CD14-positive monocyte (primary cell): Measurements from ENCODE around the gene FYB2. TPM values are rescaled to one million over a fixed set of nuclear protein-coding genes. Genes with fewer than 3 reads are reported as not detected.

Source experiments
- DNase-seq, 3 donors: peaks; one replicate each; pipeline ENCODE4 v3.0.0-alpha.2; 2011 to 2022
- H2AFZ ChIP-seq: 2 replicates; pipeline ENCODE4 v1.6.0; 2012; ENCODE audit warnings: mild to moderate bottlenecking, low read depth, low read length, inconsistent platforms; ENCODE audit not compliant: insufficient read depth, poor library complexity, severe bottlenecking
- H3K27ac ChIP-seq, 2 donors: 1 replicate in 1 of 2; 2 replicates in 1 of 2; pipeline ENCODE4 v1.5.1; 2012 to 2013; ENCODE audit warnings: low read length in 2 of 2, control low read depth in 1 of 2, inconsistent platforms in 1 of 2, low read depth in 1 of 2, mild to moderate bottlenecking in 1 of 2
- H3K27me3 ChIP-seq, 2 donors: one replicate each; pipeline versions ENCODE4 v1.6.0 to v1.6.1; 2011 to 2013; ENCODE audit warnings: low read length in 2 of 2; ENCODE audit not compliant: control insufficient read depth in 2 of 2, insufficient read depth in 2 of 2
- H3K36me3 ChIP-seq, 2 donors: replicated peaks in 1 of 2; 1 replicate in 1 of 2; 2 replicates in 1 of 2; pipeline versions ENCODE4 v1.5.1 to v1.6.1; 2012 to 2013; ENCODE audit warnings: low read length in 2 of 2, control low read depth in 1 of 2, inconsistent platforms in 1 of 2, mild to moderate bottlenecking in 1 of 2; ENCODE audit not compliant: insufficient read depth in 2 of 2, control insufficient read depth in 1 of 2
- H3K4me1 ChIP-seq, 2 donors: 1 replicate in 1 of 2; 2 replicates in 1 of 2; pipeline versions ENCODE4 v1.5.1 to v1.6.1; 2012 to 2013; ENCODE audit warnings: low read length in 2 of 2, control low read depth in 1 of 2, inconsistent platforms in 1 of 2, mild to moderate bottlenecking in 1 of 2, moderate library complexity in 1 of 2; ENCODE audit not compliant: insufficient read depth in 2 of 2, control insufficient read depth in 1 of 2
- H3K4me2 ChIP-seq: replicated peaks from 2 replicates; pipeline ENCODE3; 2012; ENCODE audit warnings: low read length, moderate library complexity, mild to moderate bottlenecking; ENCODE audit not compliant: poor library complexity, severe bottlenecking; ENCODE audit errors: extremely low read depth
- H3K4me3 ChIP-seq, 3 experiments: fragments of 200-600 bp in 1 of 3; sonication (generic) in 1 of 3; replicated peaks in 1 of 3; 1 replicate in 2 of 3; 2 replicates in 1 of 3; pipeline ENCODE4 v1.5.1; 2011 to 2013; ENCODE audit warnings: low read length in 3 of 3, mild to moderate bottlenecking in 3 of 3, control low read depth in 2 of 3, low read depth in 2 of 3, inconsistent platforms in 1 of 3, moderate library complexity in 1 of 3
- H3K79me2 ChIP-seq: 2 replicates; pipeline ENCODE4 v1.6.0; 2012; ENCODE audit warnings: mild to moderate bottlenecking, control low read depth, inconsistent platforms, low read length, moderate library complexity; ENCODE audit not compliant: insufficient read depth
- H3K9ac ChIP-seq: 2 replicates; pipeline ENCODE4 v1.6.0; 2017; ENCODE audit warnings: low read length, mild to moderate bottlenecking; ENCODE audit not compliant: insufficient read depth, poor library complexity, severe bottlenecking
- H3K9me3 ChIP-seq, 2 donors: replicated peaks in 1 of 2; 1 replicate in 1 of 2; 2 replicates in 1 of 2; pipeline versions ENCODE4 v1.5.1 to v1.6.1; 2012 to 2013; ENCODE audit warnings: low read length in 2 of 2, control low read depth in 1 of 2; ENCODE audit not compliant: control insufficient read depth in 1 of 2, insufficient read depth in 1 of 2
- H4K20me1 ChIP-seq: 2 replicates; pipeline ENCODE4 v1.6.0; 2012; ENCODE audit warnings: mild to moderate bottlenecking, low read length, control low read depth, moderate library complexity; ENCODE audit not compliant: insufficient read depth
- H3K27ac Mint-ChIP-seq, 7 donors: one replicate each; pipeline ENCODE4 v1.8.0; 2020; ENCODE audit warnings: mild to moderate bottlenecking in 7 of 7, mixed read lengths in 7 of 7, moderate library complexity in 6 of 7, inconsistent platforms in 2 of 7
- H3K27me3 Mint-ChIP-seq, 3 donors: one replicate each; pipeline ENCODE4 v1.8.0; 2021 to 2022; ENCODE audit warnings: low read depth in 3 of 3, mild to moderate bottlenecking in 3 of 3, mixed read lengths in 3 of 3, moderate library complexity in 3 of 3, inconsistent platforms in 1 of 3
- H3K36me3 Mint-ChIP-seq, 2 donors: one replicate each; pipeline ENCODE4 v1.8.0; 2020; ENCODE audit warnings: mixed read lengths in 2 of 2, inconsistent platforms in 1 of 2, mild to moderate bottlenecking in 1 of 2
- H3K4me1 Mint-ChIP-seq: one replicate; pipeline ENCODE4 v1.8.0; 2020; ENCODE audit warnings: mild to moderate bottlenecking, mixed read lengths
- H3K4me3 Mint-ChIP-seq, 2 donors: one replicate each; pipeline ENCODE4 v1.8.0; 2020; ENCODE audit warnings: mild to moderate bottlenecking in 2 of 2, mixed read lengths in 2 of 2, moderate library complexity in 1 of 2
- H3K9me3 Mint-ChIP-seq, 7 donors: one replicate each; pipeline ENCODE4 v1.8.0; 2020 to 2022; ENCODE audit warnings: mixed read lengths in 7 of 7, mild to moderate bottlenecking in 6 of 7, moderate library complexity in 6 of 7, inconsistent platforms in 2 of 7
- WGBS: methylation state at CpG from one replicate; pipeline ENCODE4 v1.1.5; 2013; ENCODE audit warnings: missing lambda C conversion rate; ENCODE audit not compliant: insufficient coverage; 5-methylcytosine and 5-hydroxymethylcytosine counted together
- intact Hi-C, 2 donors: fragments of 100-400 bp; cut with micrococcal nuclease; formaldehyde crosslinking; loops; one replicate each; pipeline versions ENCODE4 v1.15.0 to v1.15.1; 2023
- polyA plus RNA-seq, 3 donors: library from polyadenylated mRNA; depleted of rRNA in 1 of 3; unstranded in 2 of 3; stranded (reverse) in 1 of 3; fragments of 300-500 nt in 2 of 3; fragments of >200 nt in 1 of 3; fragmentation: Illumina TruSeq in 2 of 3; gene quantifications; 1 replicate in 2 of 3; 2 replicates in 1 of 3; pipeline ENCODE4 v1.2.3, GENCODE V29; 2012 to 2021
- TF ChIP-seq, protein P1 (sequence below): fragments of 200-600 bp; IDR thresholded peaks from one replicate; pipeline ENCODE4 v1.8.0; 2022; ENCODE audit warnings: antibody characterized with exemption, mild to moderate bottlenecking

The FYB2 gene
- polyA plus RNA-seq, 3 donors = not detected

- Mint-ChIP-seq H3K36me3 (no peaks in the 10 kb centered on the region), H3K4me1 (no peaks in the 10 kb centered on the region), H3K4me3 (no peak overlapping the region), H3K27ac (no peak overlapping the region), H3K9me3 (peaks cover 0 to 6% (median 2%) of the 10 kb centered on the region in 7 donors), H3K27me3 (peaks cover 0 to 3% (median 2%) of the 10 kb centered on the region in 3 donors)
- Histone ChIP-seq H3K79me2 (no peaks in the 10 kb centered on the region), H2AFZ (no peak overlapping the region), H3K4me2 (no peak overlapping the region), H3K4me1 (no peaks in the 10 kb centered on the region), H3K9ac (no peak overlapping the region), H4K20me1 (no peaks in the 10 kb centered on the region), H3K36me3 (no peaks in the 10 kb centered on the region), H3K27ac (no peak overlapping the region), H3K27me3 (no peaks in the 10 kb centered on the region), H3K4me3 (no peak overlapping the region), H3K9me3 (no peaks in the 10 kb centered on the region)
- 94% methylated on average over 3 of the region's 3 CpGs for WGBS
- intact Hi-C loops = no loop called here
- DNase-seq = no peak
- TF ChIP-seq, protein P1, sequence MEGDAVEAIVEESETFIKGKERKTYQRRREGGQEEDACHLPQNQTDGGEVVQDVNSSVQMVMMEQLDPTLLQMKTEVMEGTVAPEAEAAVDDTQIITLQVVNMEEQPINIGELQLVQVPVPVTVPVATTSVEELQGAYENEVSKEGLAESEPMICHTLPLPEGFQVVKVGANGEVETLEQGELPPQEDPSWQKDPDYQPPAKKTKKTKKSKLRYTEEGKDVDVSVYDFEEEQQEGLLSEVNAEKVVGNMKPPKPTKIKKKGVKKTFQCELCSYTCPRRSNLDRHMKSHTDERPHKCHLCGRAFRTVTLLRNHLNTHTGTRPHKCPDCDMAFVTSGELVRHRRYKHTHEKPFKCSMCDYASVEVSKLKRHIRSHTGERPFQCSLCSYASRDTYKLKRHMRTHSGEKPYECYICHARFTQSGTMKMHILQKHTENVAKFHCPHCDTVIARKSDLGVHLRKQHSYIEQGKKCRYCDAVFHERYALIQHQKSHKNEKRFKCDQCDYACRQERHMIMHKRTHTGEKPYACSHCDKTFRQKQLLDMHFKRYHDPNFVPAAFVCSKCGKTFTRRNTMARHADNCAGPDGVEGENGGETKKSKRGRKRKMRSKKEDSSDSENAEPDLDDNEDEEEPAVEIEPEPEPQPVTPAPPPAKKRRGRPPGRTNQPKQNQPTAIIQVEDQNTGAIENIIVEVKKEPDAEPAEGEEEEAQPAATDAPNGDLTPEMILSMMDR = no peak
Measured at GRCh38 chr1:56845343-56845742, 26.1 kb upstream of the FYB2 start.

- H3K4me2 ChIP-seq = no peak overlapping the region
- DNase-seq = no peak
- no peaks in the 10 kb centered on the region for H3K9me3 ChIP-seq
- H3K4me3 ChIP-seq = no peak overlapping the region
- Mint-ChIP-seq H3K9me3 (peaks cover under 1 to 7% (median 3%) of the 10 kb centered on the region in 7 donors), H3K27ac (no peak overlapping the region), H3K4me1 (no peaks in the 10 kb centered on the region), H3K4me3 (no peak overlapping the region), H3K36me3 (no peaks in the 10 kb centered on the region), H3K27me3 (peaks cover 2 to 5% (median 3%) of the 10 kb centered on the region in 3 donors)
- no peaks in the 10 kb centered on the region for H3K4me1 ChIP-seq
- no peaks in the 10 kb centered on the region for H3K79me2 ChIP-seq
- no peak overlapping the region for H2AFZ ChIP-seq
- intact Hi-C loops = no loop called here
- TF ChIP-seq, protein P1 = no peak
- WGBS = 80% methylated on average over 7 of the region's 9 CpGs
- no peaks in the 10 kb centered on the region for H3K36me3 ChIP-seq
- no peaks in the 10 kb centered on the region for H3K27me3 ChIP-seq
- no peak overlapping the region for H3K27ac ChIP-seq
- H3K9ac ChIP-seq = no peak overlapping the region
- no peaks in the 10 kb centered on the region for H4K20me1 ChIP-seq
Measured at GRCh38 chr1:56844545-56845136, 25.4 kb upstream of the FYB2 start.
